GM23248 (cell line): ENCODE measurements around the gene OGFRL1.

Experiments
- EZH2 ChIP-seq: fragments of 200-600 bp; sonication (generic); IDR thresholded peaks from 2 replicates; pipeline ENCODE4 v1.6.1; 2018; ENCODE audit warnings: antibody characterized with exemption, mild to moderate bottlenecking; ENCODE audit not compliant: insufficient read depth, poor library complexity, severe bottlenecking
- EZH2phosphoT487 ChIP-seq: fragments of 200-600 bp; sonication (generic); IDR thresholded peaks from 2 replicates; pipeline ENCODE4 v1.6.1; 2018; ENCODE audit warnings: antibody characterized with exemption, moderate library complexity, mild to moderate bottlenecking, low read depth; ENCODE audit not compliant: insufficient read depth

DNA sequence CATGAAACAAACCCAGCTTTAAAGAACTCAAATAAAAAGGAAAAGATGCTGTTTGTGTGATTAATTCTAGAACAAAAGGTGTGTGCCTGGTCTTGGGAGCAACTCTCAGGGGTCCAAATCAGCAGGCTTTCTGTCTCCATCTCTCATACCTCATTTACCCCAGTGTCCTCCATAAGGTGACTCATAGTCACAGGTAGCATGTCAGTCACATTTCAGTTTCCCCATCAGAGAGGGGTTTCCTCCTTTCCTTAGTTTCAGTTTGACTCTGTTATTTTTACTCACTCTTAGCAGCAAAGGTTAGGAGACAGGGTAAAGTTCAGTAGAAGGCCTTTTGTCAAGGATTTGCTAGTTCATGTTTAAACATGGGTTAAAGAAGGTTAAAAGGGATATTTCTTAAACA, 46.2 kb downstream of the OGFRL1 start:
- no peak for TF ChIP-seq EZH2
- no peak for TF ChIP-seq EZH2phosphoT487
